ENCODE data around the gene EPHA6.

DNA sequence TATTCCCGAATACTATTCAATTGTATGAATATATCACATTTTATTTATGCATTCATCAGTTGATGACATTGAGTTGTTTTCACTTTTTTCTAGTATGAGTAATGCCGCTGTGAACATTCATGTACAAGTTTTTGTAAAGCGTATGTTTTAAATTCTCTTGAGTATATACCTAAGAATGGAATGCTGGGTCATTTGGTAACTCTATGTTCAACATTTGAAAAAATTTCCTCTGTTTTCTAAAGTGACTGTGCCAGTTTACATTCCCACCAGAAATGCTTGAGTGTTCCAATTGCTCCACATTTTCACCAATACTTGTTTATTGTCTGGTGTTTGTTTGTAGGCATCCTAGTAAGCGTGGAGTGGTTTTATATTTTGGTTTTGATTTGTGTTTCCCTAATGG, 144.5 kb downstream of the EPHA6 start:
- TF ChIP-seq EZH2phosphoT487 (IDR thresholded peaks at IDR 0.05; ENCODE audit: insufficient read depth, low read depth) (no peak), EZH2 (IDR thresholded peaks at IDR 0.05; ENCODE audit: insufficient read depth, poor library complexity, severe bottlenecking) (no peak)

Measured in GM23248 (cell line).